NCI-H446 treated with DMSO at 0.1 percent for 48 hours (cell line): ENCODE measurements around the gene CIAO1.
"Not testable (repeated sequence)": the region's sequence is repeated elsewhere in the genome, so short reads cannot be mapped to it uniquely, and the experiment has no call there.

Experiments used
- DNase-seq: peaks from one replicate; lab custom pipeline; 2025; lab: John Stamatoyannopoulos, UW

Gene CIAO1

DNA sequence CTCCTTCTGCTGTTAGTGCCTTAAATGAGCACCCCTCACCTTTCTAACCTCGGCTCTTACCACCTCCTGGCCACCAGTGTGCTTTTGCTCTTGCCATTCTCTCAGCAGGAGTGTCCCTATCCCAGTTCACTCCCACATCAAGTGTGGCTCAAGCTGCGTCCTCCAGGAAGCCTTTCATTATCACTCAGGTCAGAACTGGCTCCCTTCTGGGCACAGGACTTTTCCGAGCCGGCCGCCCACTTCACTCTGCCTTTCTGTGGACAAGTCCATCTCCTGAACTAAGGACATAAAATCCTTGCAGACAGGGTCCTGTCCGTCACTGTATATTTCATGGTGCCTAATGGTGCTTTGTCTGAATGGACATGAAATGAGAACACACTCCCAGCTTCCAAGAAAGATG, 15.8 kb upstream of the CIAO1 start:
- DNase-seq: no peak

DNA sequence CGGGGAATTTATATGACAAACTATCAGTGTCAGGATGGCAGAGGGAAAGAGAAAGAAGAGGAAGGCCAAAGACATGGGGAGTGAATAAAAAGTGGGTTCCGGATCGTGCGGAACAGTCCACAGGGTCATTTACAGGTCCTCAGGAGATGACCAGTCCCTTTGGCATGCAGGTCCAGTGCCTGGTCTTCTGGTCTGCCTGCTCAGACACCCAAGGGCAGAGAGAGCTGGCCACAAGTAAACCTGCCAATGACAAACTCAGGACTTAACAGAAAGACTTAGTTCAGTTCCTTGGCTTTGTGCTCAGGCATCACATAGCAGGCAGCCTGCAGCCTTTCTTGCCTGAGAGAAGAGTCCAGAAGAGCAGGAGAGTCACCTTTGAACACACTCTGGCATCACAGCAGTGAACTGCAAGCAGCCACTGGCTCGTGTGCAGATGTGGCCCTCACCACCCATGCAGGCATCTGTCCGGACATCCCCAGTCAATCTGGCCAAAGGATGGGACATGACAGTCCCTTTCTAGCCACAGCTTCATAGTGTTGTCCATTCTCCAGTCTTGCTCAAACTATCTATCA, 14.2 kb upstream of the CIAO1 start:
- no peak for DNase-seq

DNA sequence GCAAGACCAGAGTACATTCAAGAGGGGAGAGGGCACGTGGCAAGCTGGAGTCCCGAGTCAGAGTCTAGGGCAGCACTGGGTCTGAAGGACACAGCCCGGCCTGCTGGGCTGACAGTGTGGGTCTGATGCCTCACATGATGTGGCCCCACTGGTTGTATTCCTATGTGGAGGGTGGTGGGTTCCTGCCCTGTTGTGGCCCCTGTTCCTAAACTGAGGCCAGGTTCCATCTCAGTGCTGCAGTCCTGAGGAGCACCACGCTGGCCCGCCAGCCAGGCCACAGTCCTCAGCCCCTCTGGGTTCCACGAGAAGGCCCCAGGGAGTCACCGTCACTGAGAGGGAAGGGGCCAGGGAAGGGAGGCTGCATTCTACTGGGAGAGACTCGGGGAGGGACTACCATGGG, 13.5 kb upstream of the CIAO1 start:
- DNase-seq: no peak

DNA sequence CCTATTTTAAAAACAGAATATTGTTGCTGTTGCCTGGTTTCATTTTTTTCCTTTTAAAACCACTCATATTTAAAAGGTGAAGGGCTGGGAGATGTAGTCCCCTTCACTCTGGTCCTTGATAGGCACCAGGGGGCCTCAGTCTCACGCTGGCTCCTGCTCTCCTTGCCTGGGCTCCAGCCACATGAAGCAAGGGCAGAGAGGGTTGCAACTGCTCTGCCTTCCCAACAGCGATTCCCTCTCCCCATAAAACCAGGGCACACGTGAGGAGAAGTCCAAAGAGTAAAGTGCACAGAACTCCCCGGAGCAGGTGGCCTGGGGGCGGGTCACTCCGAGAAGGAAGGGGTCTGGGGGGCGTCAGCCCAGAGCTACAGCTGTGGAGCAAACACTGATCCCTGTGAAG, 13.0 kb upstream of the CIAO1 start:
- no peak for DNase-seq

DNA sequence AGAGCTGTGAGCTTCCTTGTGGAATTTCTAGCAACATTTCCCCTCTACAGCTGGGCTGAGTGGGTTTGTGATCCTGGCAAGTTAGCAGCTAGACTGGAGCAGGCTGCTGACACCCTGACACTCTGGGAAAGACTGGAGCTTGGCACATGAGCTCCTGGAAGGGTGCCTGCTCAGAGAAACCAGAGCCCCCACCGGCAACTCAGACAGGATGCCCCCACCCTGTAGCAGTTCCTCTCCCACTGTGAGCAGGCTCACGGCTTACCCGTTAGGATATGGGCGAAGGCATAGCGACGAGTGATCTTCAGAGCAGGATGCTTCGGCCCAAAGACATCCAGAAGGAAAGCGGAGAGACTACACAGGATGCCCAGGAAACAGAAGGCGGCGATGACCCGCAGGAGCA, 11.5 kb upstream of the CIAO1 start:
- DNase-seq: no peak

DNA sequence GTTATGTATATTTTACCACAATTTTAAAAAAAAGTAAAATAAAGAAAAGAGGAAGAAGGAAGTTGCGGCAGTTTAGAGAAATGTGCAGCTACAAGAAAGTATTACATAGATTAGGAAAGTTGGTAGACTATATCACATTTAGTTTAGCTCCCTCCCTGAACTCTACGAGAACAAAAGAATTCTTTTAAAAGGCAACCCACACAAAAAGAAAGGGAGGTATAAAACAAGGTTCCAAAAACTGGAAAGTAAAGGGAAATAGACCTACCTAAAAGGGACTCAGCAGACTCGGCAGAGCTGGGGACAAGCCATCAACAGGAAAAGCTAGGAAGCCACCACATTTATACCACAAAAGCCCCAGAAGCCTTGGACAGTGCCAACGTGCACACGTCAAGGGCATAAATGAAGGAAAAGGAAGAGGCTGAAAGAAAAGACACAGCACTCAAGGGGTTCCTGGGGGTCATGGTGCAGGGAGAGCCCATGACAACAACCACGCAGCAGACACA, 9.4 kb upstream of the CIAO1 start:
- DNase-seq: no peak

DNA sequence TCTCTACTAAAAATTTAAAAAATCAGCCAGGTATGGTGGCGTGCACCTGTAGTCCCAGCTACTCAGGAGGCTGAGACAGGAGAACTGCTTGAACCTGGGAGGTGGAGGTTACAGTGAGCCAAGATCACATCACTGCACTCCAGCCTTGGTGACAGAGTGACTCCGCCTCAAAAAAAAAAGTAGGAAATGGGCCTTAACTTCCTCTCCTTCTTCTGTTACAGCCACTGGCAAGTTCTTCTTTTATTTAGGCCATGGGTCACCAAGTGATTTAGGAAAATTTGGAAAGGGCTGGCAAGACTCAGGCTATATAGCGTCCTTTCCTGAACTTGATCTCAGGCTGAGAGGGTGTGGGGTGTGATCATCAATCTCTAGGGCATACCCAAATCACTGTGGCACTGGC, 8.3 kb upstream of the CIAO1 start:
- not testable (repeated sequence) for DNase-seq

DNA sequence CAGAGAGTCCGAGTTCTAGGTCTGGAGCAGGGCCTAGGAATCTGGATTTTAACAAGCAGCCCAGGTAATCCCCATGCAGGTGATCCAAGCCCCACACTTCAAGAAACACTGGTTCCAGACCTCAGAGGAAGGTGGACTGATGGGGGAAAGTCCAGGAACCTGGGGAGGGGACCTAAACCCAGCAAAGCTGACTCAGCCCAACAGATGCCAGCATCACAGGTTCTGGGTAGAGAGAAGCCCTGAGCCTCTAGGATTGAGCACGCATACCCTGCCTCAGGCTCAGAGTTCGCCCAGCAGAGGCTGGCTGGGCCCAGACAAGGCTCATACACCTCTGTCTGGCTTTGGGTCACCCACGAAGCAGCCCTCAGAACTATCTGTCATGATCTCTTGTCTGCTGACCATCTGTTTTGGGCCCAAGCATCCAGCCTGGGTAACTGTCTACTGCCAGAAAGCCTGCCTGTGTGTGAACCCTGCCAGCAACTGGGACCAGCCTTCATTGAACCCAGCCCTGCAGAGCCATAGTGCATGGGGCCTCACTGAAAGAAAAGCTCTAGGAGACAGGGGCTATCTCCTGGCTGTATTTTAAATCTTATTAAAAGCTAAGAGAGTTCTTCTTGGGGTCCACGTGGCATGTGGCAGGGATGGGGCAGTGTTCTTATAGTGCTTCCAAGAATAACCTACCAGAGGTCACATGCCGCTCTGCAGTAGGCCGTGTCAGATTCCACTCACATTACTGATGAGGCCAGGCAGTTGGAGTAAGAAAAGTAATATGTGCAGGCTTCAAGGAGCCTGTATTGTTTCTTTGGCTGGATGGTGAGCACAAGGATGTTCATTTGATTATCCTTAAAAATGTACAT, 7.6 kb upstream of the CIAO1 start:
- no peak for DNase-seq

DNA sequence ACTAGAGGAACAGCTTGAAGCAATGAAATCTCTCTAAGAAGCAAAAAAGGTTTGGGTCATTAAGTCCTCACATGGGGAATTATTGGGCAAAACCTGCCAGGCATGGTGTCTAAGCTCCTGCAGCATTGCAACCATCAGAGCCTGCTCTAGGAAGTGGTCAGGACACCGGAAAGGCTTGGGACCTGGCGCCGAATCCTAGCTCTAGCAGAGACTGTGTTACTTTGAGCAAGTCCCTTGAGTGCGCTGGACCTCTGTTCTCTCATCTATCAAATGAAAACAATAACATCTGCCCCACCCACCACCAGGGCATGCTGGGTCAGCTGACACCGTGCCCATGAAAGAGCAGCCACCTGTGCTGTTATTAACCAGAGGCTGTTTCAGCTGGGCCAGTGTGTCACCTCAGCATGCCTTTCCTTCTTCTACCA, 6.5 kb upstream of the CIAO1 start:
- DNase-seq: no peak

DNA sequence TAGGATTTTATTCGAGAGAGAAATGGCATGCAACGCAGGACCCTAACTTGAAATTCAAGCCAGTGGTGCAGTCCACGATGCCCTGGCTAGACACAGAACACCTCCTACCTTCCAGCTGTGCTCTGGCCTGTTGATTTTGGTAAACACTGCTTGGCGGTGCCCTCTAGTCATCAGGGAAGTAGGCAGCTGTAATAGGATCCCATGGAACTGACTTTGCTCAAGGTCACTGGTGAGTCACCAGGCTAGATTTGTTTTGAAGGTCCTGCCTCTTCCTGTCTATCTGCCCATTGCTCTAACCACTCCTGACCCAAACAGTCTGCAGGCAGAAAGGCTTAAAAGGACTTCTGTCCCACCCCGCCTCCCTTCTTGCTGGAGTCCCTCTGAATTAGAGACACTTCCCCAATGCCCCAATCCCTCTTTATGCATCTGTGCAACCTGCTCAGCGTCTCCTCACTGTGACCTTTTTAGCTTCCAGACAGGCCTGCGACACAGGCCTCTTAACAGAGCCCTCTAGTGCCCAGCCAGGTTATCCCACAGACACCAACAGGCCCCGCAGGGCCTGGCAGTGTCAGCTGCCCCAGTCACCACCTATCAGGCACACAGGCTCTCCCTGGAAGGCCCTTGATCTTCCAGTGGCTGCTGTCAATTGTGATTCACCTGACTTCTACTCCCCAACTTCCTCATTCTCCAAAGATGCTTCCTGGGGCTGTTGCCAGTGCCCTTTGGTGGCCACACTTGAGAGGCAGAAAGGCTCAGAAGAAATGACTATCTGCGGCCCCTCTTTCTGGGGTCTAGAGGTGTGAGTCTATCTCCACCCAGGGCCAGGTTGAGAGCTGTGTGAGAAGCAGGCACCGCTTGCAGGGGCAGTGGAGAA, 5.4 kb upstream of the CIAO1 start:
- no peak for DNase-seq

DNA sequence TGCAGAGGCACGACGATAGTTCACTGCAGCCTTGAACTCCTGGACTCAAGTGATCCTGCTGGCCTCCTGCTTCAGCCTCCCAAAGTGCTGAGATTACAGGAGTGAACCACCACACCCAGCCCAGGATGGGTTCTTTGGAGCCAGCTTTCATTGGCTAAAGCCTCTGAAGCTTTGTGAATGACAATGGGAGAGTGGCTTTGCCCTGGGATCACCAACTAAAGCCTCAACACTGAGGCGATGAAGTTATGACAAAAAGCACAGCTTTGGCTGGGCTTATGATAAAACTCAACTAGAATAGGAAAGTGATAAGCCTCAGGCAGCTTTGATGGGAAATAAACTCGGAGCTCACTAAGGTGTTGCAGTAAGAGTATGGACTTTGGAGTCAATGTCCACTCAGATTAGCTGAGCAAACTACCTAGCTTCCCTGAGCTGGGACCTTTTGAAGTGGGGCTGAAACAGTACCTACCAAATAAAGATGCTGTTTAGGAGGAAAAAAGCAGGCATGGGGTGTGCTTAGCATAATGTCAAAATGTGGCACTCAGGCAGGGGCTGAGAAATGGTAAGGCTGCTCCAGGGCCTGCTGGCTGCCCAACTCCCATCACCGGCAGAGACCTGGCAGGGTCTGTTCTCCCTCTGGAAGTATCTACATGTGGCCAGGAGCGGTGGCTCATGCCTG, 4.6 kb upstream of the CIAO1 start:
- DNase-seq: no peak

DNA sequence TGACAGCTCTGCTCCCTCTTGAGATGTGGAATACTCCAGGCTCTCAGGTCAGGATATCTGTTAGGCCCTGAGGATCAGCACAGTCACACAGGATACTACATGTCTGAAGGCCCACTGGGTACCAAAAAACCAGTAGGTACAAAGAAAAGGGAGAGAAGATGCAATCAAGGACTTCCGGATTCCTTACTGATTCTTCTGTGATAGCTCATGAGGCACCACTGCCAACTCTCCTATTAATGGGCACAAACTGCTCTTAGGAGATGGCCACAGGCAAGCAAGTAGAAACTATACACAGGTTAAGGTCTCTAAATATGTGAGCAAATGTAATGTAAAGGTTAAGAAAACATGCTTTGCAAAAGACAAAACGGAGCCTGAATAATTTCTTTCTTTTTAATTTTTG, 3.7 kb upstream of the CIAO1 start:
- no peak for DNase-seq

DNA sequence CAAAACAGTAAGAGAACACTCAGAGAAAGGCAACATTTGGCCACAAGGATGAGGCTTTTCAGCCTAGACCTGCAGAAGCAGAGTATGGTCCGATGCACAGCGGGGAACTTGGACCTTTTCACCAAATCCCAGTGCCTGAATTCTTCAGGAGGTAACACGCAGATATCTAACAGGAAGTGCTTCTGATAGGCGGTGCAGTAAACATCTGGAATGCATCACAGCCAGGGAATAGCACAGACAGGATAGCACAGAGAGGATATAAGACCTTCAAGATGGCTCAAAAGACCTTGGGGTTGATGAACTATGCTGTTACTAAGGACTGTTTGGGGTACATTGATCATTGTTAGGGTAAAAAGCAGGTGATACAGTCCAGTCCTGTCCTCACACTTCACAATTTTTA, 1.9 kb upstream of the CIAO1 start:
- DNase-seq: no peak

DNA sequence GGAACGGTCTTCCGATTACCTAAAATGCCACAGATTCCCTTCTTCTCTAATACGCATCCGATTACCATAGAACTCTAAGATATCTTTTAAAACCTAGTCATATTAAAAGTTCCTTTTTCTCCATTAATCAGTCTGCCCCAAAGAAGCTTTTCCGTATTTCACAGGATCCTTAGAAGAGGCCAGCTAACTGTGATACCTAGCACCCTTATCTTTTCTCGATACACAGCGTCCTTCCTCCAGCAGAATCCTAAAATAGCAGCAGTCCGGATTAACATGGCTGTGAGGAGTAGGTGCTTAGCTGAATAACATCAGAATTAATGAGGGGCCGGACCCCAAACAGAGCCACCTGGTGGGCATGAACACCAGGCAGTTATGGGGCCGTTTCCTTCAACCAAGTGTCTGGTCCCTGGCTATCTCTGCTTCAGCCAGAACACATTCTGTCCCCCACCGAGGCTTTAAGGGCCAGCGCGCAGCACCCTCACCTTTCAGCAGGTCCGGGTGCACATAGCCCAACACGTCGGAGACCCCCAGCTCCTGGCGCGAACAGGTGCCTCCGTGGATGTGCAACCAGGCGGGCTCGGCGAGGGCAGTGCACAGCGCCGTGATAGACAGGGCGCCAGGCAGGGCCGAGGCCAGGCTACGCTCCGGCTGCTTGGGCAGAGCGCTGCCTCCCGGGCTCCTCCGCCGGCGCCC, 1.2 kb upstream of the CIAO1 start:
- no peak for DNase-seq

DNA sequence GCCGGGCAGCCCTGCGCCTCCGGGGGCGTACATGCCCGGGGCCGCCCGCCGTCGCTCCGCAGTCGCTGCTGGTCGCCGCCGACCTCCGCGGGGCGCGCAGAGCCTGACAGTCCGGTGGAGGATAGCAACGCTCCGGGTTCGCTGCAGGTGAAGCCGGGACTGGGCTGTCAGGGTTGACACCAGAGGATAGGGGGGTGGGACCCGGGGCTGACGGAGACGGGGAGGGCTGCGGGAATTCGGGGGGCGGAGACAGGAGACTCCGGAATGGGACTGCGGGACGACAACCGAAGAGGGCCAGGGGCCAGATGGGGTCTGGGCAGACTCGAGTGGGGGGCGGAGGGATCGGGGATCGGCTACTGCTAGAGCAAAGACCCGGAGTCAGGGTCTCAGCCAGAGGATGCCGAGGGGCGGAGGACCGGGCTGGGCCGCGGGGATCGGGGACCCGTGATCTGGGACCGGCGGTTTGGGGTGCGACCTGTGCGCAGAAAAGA, 631 bp upstream of the CIAO1 start:
- no peak for DNase-seq

DNA sequence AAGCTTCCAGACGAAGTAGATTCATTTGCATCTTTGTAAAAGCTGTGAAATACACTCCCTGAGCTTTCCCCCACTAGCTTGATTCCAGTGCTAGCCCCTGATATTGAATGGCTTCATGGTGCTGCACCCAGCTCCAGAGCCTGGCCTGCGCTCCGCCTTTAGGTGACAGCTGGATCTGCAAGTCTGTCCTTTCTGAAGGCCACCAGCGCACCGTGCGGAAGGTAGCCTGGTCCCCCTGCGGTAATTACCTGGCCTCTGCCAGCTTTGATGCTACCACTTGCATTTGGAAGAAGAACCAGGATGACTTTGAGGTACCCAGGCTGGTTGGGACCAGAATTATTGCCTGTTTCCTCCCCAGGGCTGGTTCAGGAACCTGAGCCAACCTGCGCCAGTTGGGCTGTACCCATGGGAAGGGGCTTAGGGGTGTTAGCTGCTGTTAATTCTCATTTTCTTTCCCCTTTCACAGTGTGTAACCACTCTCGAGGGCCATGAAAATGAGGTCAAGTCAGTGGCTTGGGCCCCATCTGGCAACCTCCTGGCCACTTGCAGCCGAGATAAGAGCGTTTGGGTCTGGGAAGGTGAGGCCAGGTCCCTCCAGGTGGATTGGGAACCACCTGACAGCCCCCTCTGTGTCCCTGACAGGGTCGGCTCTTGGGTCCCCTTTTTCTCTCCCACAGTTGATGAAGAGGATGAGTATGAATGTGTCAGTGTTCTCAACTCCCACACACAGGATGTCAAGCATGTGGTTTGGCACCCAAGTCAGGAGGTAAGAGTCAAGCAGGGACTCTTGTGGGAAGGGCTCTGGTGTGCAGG, 1.3 kb downstream of the CIAO1 start:
- DNase-seq: no peak

DNA sequence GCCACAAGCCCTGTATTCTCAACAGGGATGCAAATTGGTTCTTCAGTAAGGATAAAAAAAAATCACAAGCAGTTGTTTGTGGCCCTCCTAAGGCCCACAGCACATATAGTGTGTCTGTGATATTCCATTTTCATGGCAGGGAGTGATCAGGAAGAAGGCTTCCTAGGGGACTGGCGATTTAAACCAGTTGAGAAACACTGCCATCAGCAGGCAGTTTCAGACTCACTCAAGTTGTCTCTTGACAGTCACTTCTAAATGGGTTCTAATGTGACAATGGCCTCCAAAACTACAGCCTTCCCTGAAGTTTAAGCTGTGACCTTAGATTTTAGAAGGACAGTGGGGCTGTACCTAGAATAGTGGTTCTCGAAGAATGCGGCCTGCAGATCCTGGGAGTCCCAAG, 6.0 kb downstream of the CIAO1 start:
- DNase-seq: no peak

DNA sequence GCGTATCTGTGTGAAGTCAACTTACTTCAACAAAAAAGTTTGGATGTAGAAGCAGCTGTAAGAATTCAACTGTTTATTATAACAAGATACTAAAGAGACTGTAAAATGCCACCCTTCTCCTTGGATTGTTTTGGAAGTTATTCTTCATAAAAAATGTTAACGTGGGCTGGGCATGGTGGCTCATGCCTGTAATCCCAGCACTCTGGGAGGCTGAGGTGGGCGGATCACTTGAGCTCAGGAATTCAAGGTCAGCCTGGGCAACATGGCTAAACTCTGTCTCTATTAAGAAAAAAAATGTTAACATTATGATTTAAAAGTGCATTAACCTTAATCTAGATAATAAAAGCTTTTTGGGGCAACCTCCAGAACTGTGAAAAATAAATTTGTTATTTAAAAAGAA, 7.7 kb downstream of the CIAO1 start:
- no peak for DNase-seq

DNA sequence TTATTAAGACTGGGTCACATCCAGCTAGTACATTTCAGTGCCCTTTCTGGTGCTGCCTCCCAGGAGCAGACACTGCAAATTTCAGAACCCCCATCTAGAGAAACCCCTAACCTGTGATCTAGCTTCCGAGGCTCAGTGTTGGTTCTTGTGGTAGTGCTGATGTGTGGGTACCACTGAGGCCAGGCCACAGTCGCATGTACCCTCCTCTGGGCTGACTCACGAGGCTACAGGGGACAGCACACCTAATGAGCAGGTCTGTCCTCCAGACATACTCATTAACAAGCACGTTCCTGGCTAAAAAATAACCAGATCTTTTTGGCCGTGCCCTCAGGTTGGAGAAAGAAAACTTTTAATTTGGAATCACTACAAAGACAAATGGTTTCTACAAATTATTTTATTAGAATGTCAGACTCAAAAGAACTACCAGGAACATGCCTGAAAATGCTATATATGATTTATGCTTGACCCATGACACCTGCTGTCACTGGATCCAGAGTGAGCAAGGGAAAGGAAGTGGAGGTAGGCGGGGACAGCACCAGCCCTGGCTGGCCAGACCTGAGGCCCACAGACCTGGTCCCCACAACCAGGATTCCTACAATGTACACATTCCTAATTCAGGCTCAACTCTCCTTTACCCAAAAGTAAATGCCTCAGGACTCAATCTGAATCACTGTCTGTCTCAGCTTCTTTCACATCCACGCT, 8.5 kb downstream of the CIAO1 start:
- no peak for DNase-seq
